NCI-H1694 treated with DMSO at 0.1 percent for 48 hours (cell line): ENCODE results near the gene MGA.

Experiments
- DNase-seq: peaks from one replicate; lab custom pipeline; 2025; lab: John Stamatoyannopoulos, UW

MGA gene

DNA sequence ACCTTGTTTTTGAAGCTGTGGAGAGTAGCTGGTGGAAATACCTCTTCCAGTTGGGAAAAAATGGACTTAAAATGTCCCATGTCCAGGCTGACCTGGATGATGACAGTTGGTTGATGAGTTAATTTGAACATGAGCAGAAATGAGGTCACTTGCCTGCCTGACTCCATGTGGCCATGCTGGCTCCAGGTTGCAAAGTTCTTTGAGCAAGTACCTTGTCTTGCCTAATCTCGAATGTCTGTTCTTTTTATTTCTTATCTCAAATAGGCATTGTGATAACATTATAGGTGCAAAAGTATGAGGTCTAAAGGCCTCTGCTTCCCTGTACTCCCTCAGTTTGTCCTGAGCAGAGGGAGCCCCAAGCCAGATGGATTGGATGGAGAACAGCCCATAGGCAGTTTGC lies 123.1 kb downstream of the MGA start:
- DNase-seq, result no peak

DNA sequence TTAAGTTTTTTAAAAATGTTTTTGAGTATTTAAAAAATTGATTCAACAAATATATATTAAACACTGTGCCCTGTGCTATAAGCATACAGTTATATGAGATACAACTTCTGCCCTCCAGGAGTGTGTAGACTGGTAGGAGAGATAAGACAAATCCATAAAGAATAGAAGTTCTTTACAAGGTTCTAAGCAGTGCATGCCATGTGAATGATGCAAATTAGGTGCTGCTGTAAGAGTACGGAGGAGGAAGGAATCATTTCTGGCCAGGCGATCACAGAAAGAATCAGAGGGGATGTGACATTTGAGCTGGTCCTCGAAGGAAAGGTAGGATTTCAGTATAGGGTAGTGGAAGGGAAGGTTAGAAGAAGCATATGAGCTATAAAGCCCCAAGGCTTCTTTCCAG lies 128.1 kb downstream of the MGA start:
- no peak for DNase-seq

DNA sequence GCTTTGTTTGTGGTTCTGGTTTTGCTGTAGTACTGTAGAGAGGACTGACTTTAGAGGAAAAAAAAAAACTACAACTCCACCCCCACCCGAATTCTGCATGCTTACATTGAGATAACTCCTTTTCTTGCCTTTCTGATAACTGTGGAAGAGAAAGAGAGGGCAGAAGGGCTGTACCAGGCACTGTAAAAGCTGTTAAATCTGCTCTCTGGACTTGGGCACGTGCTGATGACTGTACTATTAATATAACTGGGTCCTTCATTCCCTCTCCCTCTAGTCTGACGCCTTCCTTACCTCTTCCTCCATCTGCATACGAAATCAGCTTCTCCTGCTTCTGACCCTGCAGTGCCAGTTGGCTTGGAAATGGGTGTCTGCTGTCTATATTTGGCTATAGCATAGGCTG lies 129.0 kb downstream of the MGA start:
- no peak for DNase-seq

DNA sequence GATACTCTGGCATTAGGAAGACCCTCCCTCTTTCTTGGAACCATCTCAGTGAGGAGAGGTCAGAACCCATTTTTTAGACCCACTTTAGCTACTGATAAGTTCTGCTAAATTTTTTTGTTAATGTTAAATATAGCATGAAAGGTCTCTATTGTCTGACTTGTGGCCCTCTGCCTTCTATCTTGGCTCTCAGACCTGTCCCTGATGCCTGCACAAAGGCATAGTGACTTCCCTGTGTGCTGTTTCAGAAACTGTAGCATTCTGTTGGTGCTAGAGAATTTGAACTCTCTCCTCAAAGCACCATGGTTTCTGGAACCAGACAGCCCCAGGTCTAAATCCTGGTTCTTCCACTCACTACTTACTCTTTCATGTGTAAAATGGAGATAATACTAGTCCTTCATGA lies 129.5 kb downstream of the MGA start:
- DNase-seq, result no peak

DNA sequence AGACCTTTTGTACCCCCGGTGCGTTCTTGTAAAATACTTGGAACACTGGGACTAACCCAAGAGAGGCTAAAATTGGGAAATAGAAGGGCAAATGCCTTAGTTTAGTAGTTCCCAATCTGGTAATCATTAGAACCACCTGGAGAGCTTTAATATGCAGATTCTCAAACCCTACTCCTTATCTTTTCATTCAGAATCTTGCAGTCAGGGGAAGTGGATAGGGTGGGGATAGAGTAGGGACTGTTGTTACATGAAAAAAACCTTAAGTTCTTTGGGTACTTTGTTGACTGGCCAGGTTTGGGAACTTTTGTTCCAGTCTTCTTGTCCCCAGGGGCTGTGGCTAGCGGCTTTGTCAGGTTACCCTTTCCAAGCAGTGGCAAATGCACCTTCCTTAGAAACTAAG lies 130.0 kb downstream of the MGA start:
- no peak for DNase-seq

DNA sequence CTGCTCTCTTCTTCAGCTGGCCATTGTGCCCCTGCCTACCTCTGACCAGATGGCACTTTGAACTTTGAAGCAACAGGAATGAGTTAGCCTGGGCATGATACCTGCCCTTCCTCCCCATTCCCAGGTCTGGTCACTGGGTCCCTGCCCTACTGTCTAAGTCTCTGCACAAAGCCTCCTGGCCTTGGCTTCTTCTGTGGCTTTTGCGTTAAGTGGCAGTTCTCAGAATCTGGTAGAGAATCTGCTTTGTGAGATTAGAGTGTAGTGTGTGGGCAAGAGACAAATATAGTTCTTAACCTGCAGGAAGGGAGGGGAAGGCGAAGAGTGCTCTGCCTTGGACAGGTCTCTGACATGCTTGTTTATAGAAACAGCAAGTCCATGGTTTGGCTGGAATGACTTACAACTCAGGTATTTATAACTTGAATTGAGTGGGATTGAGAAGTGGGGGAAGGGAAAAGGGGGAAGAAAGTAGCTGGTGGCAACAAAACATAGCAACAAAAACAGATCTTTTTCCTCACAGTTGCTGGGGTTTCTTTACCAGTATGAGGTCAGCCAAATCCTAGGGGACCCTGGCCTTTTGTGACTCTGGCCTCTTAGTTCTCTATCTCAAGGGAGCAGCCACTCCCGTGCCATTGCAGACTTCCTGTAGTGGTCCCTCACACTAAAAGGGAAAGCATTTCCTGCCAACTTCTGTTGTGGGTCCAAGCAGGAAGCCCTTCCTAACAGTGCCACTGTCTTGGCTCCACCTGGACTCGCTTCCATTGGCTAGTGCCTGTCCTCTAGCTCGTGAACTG lies 130.7 kb downstream of the MGA start:
- no peak for DNase-seq

DNA sequence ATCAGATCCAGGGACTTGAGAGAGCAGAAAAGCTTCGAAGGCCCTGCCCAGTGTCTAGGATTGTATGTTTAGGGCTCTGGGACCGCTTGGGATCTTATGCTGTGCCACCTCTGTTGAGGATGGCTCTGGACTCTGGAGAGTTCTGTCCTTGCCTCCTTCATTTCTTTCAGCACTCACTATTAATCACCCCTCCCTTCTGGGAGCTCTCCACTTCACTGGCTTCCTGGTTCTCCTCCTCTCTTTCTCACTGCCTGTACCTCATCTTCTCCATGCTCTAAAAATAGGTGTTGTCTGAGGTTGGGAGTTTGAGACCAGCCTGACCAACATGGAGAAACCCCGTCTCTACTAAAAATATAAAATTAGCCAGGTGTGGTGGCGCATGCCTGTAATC lies 131.3 kb downstream of the MGA start:
- no peak for DNase-seq

DNA sequence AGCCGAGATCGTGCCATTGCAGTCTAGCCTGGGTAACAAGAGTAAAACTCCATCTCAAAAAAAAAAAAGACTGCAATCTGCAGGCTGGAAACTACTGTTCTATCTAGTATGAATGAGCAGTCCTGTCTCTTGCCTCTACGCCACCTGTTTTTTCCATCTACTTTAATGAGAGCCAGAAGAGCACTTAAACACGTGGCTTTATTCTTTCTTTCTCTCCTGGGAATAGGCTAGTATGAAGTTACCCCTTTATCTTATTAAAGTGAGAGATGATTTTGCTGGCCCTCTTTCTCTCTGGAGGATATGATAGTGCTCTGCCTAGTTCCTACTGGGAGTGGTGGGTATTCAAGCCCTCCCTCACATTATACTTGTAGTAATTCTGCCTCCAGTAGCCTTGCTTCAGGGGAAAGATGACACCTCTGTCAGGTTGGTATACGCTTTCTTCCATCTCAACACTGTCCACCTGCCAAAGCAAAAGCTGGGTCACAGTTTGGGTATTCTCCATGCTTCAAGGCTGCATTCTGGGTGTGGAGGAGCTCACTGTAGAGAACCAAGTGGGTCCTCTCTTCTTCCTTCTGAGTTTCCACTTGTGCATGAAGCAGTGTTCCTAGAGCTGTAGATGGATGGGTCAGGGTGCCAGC lies 131.9 kb downstream of the MGA start:
- no peak for DNase-seq

DNA sequence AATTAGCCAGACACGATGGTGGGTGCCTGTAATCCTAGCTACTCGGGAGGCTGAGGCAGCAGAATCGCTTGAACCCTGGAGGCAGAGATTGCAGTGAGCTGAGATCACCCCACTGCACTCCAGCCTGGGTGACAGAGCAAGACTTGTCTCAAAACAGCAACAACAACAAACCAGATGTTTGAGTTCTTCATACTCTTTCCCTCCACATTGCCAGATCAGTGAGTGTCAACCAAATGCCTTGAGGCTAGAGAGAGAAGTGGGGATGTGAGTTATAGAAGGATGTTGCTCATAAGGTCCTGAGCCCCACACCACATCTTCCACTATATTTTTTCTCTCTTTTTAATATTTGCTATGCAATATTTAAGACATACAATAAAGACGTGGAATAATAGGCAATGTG lies 133.9 kb downstream of the MGA start:
- no peak for DNase-seq

DNA sequence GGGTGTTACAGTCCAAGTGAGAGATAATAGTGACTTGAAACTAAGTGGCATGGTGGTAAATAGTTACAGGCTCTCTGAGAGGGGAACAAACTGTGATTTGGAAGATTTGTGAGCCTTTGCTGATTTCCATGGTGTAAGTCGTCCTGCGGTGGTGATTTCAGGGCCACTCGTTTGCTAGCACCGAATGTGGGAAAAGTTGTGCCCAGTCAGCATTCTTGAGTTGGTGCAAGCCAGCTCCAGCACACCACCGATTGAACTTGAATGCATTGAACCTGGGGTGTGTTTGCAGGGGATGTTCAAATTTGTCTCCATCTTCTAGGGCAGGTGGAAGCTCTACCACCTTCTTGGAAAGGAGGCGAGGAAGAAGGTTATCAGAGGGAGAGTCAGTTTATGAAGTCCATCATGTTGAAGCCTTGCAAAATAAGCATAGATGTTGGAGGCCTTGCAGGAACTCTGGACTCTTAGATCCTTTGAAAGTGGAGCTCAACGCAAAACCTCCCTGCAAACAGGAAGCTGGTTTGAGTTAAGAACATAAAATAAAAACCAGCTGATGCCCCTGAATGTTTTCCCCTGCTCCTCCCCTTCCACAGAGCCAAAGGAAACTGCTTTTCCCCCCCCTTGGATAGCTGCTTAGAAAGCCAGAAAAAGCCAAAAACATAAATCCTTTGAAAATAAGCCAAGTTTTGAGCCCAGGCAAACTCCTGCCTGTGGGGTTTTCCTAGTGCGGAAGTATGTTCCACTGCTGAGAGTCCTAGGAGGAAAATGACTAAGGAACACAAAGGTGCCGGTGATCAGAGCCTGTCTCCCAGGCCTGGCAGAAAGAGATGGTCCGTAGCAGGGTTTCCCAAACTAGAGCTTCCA lies 136.0 kb downstream of the MGA start:
- no peak for DNase-seq

DNA sequence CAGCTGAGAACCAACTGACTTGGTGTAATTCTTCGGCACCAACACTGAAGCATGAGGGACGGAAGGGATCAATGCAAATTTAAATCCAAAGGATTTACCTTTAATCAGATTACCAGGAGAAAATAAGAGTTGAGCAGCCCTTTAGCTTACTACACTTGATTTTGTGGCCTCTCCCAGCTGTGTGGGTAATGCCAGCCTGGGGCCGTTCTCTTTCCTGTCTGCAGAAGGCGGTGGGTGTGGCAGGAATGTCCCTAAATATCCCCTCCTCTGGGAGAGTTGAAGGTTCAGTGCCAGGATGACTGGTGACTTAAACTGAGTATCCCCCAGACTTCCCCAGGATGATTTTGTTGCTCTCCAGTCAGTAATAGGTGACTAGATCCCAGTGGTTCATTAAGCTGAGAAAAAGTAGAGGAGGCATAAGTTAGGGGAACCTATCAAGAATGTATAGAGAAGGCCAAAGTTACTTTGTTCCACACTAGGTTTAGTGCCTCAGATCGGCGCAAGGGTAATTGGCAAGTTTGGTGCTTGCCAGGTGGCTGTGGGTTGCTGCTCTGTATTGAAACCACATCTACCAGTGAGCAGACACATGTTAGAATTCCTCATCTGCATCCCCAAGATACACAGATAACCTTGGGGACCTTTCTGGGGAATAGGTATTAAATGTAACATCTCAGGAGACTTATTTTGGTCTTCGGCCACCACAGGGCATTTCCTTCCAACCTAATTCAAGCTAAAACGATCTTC lies 137.2 kb downstream of the MGA start:
- no peak for DNase-seq

DNA sequence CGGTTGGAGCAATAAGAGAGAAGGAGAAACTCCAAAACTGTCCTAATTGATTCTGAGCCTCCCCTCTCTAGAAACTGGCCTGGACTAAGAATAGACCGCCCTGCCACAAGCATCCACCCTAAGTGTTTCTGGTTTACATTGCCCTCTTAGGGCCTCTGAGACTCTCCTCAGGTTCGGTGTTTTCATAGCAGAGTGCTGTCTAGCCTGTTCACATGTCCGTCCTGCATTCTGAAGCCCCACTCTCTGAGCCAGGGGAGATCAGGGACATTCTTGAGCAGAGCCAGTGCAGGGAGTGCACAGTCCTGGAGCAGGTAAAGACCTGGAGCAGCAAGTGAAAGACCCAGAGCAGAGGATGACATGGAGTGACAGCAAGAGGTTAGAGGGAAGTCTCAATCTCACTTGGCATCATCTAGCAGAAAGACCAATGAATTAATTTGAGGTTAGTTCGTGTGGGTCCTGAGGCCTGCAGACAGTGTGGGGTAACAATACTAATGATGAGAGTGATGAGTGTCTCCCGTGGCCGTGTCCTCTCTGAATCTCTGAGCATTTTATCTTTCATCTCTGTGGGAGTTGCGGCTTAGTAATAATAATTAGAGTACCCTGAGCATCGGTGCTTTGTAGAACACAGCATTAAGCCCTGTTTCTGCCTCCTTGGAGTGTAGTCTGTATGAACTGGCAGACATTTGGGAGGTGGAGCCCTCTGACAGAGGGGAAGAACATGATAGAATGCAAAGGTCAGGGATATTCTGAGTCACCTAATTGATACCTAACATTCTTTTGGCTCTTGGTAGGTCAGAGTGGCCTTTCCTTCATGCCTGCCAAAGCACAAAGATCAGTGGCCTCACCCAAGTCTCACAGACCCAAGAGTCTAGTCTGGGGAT lies 138.6 kb downstream of the MGA start:
- DNase-seq, result no peak

DNA sequence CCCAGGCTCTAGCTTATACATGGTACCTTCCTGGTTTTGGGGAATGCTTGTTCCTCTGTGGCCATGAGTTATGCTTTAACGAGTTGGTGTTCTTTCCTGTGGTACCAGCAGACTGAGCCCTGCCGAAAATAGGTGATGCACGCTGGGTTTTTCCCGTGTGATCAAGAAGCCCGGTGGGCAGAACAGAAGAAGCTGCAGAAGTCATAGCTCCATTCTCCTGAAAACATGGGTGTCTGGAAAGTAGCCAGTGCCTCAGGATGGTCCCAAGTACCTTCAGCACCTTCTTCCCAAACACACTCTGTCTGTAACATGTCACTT lies 139.2 kb downstream of the MGA start:
- no peak for DNase-seq

DNA sequence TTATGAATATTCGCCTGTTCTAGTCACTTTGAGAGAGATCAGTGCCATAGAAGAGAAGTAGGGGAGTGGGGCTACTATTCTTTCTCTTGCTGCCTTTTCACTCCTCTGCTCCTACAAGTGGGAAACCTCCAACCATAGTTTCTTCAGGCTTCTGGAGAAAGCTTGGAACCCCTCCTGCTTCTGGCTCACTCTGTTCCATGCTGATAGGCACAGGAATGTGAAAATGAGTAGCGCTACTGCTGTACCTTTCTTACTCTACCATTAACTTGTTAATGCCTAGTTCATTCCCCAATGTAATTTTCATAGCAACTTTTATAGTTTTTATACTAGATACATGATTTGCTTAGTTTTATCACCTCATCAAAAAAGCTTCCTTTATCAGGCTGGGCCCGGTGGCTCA lies 141.0 kb downstream of the MGA start:
- DNase-seq, result no peak

DNA sequence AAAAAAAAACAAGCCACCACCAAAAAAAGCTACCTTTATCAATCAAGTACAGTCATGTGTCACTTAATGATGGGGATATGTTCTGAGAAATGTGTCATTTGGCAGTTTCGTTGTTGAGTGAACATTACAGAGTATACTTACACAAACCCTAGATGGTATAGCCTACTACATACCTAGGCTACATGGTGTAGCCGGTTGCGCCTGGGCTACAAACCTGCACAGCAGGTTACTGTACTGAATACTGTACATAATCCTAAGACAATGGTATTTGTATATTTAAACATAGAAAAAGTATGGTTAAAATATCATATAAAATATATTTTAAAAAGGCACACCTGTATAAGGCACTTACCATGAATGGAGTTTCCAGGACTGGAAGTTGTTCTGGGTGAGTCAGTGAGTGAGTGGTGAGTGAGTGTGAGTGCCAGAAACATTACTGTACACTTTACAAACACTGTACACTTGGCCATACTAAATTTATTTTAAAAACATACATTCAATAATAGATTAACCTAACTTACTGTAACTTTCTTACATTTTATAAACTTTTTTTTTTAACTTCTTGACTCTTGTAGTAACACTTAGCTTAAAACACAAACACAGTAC lies 141.7 kb downstream of the MGA start:
- no peak for DNase-seq

DNA sequence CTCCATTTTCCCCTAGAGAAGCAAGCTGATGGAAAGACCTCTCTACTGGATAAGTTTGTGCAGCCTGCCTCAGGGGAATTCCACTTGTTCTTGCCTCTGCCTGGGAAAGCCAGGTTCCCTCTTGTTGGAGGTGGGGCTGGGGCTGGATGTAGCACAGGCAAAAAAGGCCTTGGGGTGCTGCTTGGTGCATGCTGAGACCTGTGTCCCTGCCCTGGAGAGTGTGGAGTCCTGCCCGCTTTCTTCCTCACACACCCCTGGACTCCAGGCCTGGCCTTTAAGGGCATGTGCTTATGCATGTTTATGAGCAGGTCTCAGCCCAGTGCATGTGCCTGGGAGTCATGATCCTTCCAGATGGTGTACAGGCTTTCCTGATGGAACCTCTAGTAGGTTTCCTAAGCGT lies 144.2 kb downstream of the MGA start:
- no peak for DNase-seq

DNA sequence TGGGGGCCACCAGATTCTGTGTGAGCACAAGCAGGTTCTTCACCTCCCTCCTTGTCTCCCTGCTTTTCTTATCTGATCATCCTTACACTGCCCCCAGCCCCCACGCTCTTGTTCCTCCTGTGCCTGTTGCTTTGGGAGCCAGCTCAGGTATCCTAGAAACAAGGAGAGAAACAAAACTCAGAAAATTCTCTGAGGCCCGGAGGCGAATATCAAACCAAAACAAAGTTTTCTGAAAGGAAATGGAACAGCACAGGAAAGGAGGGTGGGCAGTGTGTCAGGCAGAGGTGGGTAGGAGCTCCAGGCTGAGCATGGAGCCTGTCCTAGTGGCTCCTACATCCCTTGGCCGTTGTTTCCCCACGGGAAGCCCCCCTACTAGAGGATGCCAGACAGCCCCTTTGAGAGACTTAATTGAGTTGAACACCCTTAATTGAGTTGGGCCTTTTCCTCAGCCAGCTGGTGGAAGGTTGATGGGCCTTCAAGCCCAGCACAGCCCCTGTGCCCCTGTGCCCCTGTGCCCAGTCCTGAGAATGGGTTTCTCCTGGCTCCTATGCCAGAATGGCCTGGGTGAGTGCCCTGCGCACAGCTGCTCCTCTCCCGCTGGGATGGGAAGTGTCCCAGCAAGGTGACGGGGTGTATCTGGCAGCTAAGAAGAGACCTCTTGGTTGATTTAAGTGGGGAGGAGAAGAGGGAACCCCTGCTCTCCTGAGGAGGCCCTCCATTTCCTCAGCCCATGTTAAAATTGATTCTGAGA lies 144.9 kb downstream of the MGA start:
- DNase-seq, result no peak

DNA sequence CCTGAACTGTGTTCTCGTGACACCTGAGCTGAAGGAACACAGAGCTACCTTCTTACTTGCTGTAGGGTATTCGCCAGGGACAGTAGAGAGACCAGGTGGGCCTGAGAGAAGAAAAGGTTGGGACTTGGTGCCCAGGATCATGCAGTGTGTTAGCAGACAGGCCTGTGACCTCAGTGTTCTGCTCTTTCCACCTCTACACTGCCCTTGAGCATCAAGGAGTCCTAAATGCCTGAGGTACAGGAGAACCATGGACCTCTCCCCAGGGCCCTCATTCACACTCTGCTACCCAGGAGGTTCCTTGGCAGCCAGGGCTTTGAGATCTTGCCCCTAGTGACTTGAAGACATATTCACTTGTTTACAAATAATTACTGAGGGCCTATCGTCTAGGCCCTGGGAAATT lies 145.5 kb downstream of the MGA start:
- no peak for DNase-seq

DNA sequence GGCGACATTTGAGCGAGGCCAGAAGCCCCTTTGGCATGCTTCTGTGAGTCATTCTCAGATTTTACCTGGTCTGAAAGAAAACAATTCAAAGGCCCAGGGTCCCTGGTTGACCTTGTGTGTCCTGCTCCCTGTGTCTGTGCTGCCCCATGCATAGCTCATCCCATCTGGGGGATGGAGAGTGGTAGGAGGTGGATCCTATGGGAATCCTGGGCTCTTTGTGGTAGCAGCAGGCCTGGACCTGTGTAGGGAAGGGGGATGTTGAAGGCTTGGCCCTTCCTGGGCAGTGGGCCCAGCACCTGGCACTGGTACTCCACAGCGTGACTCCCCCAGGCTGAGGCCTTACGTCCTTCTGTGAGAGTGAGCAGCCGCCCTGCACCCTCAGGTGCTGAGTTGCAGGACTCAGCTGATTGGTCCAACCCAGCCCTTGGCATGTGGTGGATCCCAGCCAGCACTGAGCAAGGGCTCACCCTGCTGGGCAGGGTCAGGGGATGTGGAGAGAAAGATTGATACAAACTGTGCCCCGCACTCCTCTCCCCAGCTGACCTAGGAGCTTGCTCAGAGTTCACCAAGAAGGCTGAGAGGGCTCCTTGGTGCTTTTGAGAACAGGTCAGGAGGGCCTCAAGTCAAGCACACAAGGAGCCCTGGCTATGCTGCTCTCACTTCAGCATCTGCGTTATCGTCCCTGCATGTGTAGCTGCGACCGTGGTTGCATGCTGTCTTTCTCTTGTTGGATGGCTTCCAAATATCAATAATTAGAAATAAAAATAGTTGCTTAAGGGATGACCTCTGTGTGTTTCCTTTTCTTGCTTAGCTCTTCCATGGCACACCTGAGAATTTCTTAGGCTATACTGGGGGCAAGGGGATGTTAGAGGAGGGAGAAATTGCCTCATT lies 146.3 kb downstream of the MGA start:
- no peak for DNase-seq
